ENCODE results near the gene NDUFV2.

- TF ChIP-seq CTCF (IDR thresholded peaks at IDR 0.05): no peak
- no peak for TF ChIP-seq EZH2 (IDR thresholded peaks at IDR 0.05)
- no peak for TF ChIP-seq EZH2phosphoT487 (IDR thresholded peaks at IDR 0.05)
Measured at GRCh38 chr18:9174302-9174701, 71.8 kb downstream of the NDUFV2 start.

Data from neural progenitor cell (in vitro differentiated cells).